NCI-H526 treated with DMSO at 0.1 percent for 48 hours (cell line): ENCODE measurements around the gene MIAT.

Experiments used
- DNase-seq: peaks from one replicate; lab custom pipeline; 2025; lab: John Stamatoyannopoulos, UW

MIAT gene

DNA sequence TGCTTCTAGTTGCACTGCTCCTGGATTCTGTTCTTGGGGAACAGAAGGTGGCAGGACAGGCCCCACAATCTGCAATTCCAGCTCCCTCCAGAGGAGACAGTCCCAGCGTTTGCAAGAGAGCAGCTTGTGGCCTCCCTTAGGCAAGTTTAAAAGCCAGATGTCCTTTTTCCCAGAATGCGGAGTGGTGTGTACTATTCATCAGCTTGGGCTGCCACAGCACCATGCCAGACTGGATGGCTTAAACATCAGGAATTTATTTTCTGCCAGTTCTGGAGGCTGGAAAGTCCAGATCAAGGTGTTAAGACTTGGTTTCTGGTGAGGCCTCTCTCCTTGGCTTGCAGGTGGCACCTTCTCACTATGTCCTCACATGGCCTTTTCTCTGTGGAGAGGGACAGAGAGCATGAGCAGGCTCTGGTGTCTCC is 11.7 kb downstream of the MIAT start:
- DNase-seq = no peak

DNA sequence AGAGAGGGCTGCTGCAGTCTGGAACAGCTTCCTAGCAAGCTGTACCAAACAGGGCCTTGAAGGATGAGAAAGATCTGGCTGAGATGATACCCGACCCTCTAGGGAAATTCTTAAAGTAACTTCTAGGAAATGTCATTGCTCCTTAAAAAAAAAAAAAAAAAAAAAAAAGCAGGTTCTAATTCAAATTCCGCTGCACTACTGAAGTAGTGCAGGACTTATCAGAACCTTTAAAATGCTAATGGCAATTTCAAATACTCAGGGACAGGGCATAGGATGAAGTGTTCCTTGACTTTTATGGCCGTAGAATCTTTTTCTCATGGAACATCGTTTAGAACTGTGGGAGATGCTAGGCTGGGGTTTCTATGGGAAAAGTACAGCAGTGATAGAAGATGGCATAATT is 13.1 kb downstream of the MIAT start:
- DNase-seq = no peak

DNA sequence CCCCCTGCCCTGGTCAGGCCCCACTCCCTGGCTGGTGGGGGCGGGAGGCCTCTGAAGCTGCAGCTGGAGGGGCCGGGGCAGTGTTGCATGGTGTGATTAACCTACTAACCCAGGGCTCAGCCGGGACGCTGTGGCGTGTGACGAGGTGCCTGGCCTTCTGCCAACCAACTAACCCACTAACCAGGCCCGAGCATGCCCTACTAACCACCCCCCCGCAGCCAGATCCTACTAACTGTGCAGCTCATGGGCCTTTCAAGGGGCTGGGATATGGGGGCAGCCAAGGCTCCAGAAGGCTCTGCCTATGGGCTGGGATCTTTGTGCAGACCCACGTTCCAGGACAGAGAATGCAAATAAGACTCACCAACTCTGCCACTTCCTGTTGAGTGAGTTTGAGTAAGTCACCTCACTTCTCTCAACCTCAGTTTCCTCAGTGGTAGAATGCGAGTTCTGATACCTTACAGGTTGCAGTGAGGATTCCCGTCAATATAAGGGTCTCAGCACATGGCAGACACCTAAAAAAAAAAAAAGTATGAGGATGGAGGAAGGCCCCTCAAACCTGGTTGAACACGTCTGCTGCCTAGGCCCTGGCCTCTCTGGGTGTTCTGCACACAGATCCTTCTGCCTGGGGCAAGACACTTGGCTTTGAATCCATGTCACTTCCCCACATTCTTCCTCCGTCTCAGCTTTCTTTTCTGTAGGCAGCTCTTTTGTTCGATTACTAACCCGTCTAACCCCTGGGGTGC is 14.1 kb downstream of the MIAT start:
- DNase-seq = no peak

DNA sequence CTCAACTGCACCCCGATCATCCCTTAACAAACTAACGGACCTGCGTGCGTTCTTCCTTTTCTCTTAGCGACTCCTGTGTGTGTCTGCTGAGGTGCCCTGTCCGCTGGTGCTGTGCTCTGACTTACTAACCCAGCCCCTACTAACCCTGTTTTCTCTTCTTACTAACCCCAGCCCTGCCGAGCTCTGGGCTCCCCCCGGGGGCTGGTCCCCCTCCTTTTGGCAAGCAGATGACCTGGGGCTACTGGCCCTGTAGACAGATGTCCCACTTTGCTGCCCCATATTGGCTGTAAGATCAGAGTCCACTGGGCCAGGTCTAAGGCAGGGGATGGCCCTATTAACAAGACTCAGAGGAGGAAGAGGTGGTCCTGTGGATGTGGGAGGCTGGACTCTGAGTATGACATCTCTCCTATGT is 14.7 kb downstream of the MIAT start:
- DNase-seq = no peak

- DNase-seq = peak; percentile 79
Observed at GRCh38 chr22:26672590-26673468, 15.4 kb downstream of the MIAT start.

DNA sequence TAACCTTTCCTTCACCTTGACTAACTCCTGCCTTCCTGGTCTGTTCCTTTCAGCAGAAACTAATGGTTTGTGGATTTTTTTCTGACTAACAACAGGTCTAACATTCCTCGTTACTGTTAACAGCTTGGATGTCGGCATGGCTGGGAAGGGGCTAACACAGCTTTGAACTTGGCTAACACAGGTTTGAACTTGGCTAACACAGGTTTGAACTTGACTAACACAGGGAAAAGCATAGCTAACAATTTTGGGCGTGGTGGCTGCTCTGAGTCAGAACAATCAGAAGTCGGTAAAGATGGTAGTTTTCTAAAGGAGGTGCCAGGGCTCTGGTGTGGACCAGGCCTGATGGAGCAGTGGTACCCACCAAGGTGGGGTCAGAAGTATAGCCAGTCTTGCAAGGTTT is 16.1 kb downstream of the MIAT start:
- no peak for DNase-seq

DNA sequence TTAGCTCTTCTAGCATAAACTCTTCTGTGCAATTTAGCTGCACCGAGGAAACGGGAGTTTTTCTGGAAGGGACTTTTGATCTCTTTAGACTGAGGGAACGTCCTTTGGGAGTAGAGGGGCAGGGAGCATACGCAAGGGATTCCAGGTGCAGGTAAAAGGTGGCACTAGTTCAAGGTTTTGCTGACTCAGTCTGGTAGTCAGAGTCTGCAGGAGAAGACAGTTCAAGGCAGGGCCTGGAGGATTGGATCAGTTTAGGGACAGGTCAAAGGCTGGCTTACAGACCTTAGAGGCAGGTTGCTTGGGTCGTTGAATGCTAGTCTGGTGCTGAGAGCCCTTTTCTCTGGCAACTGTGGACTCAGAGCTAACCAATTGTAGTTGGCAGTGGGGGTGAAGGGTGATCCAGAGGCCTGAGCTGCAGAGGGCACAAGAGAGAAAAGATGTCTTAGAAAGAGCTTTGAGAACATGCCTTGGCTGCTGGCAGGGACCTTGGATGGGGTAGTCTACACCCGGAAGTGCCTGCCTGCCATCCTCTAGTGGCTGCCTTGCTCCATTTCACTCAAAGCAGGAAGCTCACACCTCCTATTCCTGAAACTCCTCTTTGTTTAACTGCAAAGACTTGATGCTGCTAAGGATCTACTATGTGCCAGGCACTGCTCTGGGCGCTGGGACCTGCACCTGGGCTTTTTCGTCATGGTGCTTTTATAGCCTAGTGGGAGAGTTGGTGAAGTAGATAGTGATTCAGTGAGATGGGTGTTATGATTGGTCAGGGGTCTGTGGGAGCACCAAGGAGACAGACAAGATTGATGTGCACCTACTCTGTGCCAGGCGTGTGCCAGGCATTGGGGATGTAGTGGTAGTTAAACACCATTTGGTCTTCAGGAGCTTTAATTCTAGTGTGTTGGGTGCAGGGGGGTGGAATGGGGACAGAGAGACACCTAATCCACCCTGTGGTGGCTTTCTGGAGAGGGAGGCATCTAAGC is 17.1 kb downstream of the MIAT start:
- no peak for DNase-seq

DNA sequence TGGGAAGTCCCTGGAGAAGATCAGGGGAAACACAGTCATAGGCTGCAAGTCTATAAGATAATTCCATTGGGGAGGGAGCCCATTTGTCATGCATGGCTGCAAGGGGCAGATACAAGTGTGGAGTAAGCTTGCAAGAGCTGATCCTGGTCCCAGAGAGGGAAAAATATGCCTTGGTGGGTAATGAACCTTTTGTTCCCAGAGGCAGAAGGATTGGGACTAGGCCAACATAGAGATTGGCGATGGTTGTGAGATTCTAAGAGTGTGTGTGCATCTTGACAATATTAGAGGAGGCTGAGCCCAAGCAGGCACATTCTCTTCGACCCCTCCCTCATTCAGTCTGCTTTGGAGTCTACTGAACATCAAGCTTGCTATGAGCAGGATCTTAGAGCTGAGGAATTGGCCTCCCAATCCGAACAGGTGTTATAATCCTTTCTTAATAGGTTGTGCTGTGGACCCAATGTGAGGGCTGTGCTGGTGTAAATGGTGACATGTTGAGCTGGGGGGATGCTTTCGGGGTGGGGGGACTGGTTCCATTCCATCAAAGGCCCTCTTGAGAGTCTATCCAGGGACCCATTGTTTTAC is 18.4 kb downstream of the MIAT start:
- no peak for DNase-seq

GRCh38 chr22:26677217-26677616 is 19.8 kb downstream of the MIAT start:
- DNase-seq = no peak

DNA sequence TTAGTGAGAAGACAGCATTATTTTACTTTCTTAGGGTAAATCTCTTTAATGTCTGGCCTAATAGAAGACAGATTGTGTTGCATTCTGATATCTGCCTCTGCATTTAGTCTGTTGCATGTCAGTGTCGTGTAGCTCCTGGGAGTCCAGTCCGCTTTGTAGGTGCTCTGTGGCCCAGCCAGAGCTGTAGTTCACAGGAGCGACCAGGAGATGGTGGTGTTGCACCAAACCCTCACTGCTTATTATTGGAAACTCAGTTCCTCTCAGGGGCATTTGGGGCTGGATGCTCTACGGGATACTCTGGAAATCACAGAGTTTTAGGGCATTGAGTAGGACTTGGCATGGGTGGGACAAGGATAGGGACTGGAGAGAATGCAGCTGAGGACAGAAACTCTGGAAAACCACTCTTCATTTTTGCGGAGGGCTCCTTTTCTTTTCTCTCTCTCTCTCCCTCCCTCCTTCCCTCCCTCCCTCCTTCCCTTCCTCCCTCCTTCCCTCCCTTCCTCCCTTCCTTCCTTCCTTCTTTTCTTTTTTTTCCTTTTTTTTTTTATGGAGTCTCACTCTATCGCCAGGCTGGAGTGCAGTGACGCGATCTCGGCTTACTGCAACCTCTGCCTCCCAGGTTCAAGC is 21.7 kb downstream of the MIAT start:
- DNase-seq = no peak

DNA sequence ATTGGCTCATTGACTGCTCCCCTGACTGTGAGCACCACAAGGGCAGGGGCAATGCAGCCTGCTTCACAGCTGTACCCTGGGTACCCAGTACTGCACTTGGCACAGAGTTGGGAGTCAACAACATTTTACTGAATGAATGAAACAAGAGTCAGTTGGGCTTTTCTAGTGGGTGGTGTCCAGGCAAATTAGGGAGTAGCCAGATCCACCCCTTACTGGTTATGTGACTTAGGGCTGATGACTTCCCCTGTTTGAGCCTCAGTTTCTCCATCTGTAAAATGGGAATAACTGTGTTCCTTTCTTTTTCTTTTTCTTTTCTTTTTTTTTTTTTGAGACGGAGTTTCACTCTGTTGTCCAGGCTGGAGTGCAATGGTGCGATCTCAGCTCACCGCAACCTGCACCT is 23.1 kb downstream of the MIAT start:
- DNase-seq = no peak

DNA sequence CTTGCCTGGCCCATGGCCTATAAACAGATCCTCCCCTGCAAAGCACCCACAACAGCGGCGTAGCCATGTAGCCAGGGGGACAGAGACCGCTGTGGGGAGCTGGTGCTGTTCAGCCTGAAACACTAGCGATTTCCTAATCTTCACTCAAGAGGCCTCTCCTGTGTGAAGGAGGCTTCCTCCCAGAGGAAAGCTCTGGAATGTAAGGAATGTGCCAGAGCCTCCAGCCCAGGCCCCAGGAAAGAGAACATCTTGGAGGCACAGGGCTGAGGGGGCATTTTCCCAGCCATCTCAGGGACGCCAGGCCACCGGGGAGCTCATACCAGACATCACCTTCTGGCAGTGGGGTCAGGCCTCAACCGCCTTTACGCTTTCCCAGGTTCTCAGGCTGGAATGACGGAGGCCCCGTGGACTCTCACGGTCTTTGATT is 24.0 kb downstream of the MIAT start:
- no peak for DNase-seq

- no peak for DNase-seq
Observed at GRCh38 chr22:26684168-26684567, 26.8 kb downstream of the MIAT start.

- DNase-seq = no peak
Observed at GRCh38 chr22:26685601-26686000, 28.2 kb downstream of the MIAT start.

DNA sequence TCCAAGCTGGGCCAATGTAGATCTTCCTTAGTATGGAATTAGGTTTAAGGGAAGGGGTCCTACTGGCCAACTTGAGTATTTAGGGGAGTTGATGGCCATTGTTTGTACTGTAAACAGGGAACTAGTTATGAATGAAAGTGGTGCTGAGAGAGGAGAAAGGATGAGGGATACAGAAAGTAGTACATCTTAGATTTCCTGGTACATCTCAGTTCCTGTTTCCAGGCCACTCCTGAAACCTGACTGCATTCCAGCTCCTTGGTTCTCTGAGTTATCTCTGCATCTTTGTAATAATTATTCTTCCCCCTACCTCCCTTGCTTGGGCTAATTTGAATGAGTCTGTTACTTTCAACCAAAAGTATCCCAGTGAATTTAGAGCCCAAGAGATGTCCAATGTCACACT is 30.1 kb downstream of the MIAT start:
- DNase-seq = no peak

DNA sequence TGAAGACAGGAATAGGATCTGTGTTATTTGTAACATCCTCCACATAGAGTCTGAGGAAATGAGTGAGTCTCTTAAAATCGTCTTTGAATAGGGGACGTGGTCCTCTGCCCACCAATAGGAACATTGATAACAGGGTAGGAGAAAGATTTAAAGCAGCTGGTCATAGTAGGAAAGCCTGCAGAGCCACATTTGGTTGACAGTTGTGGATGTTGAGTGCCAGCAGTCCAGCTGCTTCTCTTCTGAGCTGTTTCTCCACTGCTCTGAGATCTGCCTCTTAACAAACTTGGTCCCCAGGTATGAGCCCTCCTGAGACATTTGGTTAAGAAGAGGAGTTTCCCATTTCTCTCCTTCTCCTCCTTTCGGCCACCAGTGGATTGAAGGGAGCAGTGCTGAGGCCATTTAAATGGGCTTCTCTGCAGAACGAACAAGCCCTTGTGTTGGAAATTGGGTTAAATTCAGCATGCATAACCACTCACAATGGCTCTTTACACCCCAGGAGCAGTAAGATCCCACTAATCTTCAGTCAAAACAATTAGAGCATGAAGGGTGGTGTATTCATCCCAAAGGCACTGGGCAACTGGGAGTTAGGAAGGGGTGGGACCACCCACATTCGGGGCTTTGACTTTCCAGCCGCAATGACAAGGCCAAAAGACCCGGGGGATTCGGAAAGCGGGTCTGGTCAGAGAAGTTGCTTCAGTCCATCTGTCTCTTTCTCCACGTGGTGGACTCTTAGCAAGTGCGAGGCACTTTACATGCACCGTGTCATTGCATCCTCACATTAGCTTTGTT is 32.3 kb downstream of the MIAT start:
- no peak for DNase-seq

DNA sequence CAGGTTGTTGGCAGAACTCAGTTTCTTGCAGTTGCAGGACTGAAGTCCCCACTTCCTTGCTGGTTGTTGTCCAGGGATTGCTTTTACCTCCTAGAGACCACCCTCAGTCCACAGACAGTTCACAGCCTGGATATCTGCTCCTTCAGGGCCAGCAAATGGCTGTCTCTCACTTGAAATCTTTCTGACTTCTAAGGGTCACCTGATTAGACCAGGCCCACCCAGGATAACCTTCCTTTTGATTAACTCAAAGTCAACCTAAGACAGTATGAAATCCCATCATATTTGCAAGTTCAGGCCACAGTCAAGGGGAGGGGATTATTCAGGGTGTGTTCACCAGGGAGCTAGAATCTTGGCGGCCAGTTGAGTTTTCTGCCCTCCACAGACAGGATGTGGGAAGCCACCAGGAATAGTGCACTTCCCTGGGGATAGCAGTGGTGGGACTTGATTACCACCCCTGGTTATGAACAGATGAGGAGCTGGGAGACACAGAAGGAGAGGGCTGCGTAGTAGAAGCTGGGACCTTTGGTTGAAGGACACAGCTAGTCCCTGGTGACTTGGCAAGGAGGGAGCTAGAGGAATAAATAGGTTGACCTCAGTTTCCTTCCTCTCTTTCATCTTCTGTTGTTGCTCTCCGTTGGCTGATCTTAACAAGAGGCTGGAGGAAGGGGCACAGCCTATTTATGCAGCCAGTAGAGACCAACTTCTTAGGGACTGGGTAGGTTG is 33.4 kb downstream of the MIAT start:
- DNase-seq = no peak

DNA sequence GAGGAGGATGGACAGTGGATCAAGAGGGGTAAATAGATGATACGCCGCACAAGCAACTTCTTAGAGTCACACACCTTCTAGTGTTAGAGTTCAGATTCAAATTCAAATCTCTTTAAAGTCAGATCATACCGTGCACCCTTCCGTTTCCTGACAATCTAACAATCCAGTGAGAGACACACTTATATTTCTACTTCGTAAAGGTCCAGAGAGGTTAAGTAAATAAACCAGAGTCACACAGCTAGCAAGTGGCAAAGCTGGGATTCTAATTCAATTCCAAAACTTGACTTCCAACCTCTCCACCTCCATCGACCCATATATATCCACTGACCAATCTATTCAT is 34.0 kb downstream of the MIAT start:
- no peak for DNase-seq

- DNase-seq = no peak
Observed at GRCh38 chr22:26692215-26692614, 34.8 kb downstream of the MIAT start.

DNA sequence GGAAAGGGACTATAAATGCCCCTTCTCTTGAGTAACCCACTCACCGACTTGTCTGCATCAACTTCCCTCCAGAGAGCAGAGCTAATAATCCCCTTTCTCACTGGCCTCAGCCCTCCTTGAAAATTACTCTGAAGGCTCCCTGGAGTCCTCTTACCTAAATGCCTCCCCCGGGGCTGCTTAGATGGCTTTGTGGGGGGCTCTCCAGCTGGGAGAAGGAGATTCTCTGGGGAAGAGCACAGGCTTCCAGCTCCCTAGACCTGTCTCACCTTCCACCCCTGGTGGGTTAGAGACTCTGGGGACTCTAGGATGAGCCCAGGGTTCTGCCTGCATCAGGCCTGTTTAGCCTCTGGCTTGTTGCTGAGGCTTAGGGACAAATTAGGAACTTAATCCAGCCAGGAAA is 39.8 kb downstream of the MIAT start:
- no peak for DNase-seq
